Mesendoderm (in vitro differentiated cells): Measurements from ENCODE around the gene MYL7.

Experiments
- DNase-seq: peaks from one replicate; pipeline ENCODE4 v3.0.0; 2013
- H2AK5ac ChIP-seq: 2 replicates; pipeline ENCODE4 v1.6.1; 2013; ENCODE audit warnings: low read length, inconsistent platforms
- H2BK120ac ChIP-seq: 2 replicates; pipeline ENCODE4 v1.6.1; 2013; ENCODE audit warnings: low read depth, mild to moderate bottlenecking, low read length, moderate library complexity, mixed read lengths
- H2BK15ac ChIP-seq: replicated peaks from 2 replicates; pipeline ENCODE4 v1.6.1; 2013; ENCODE audit warnings: low read depth, mild to moderate bottlenecking, moderate library complexity
- H2BK5ac ChIP-seq: 2 replicates; pipeline ENCODE4 v1.6.1; 2013; ENCODE audit warnings: low read length, inconsistent platforms
- H3K18ac ChIP-seq: 2 replicates; pipeline ENCODE4 v1.6.1; 2013; ENCODE audit warnings: mild to moderate bottlenecking, low read length, mixed read lengths
- H3K23ac ChIP-seq: one replicate; pipeline ENCODE4 v1.6.1; 2013; ENCODE audit warnings: low read length
- H3K27ac ChIP-seq: 2 replicates; pipeline ENCODE4 v1.5.1; 2013; ENCODE audit warnings: low read depth, mild to moderate bottlenecking, inconsistent platforms, low read length, moderate library complexity
- H3K27me3 ChIP-seq: 2 replicates; pipeline ENCODE4 v1.6.1; 2013; ENCODE audit warnings: low read length, control low read depth, mild to moderate bottlenecking, inconsistent platforms; ENCODE audit not compliant: insufficient read depth, poor library complexity
- H3K36me3 ChIP-seq: 2 replicates; pipeline ENCODE4 v1.6.1; 2013; ENCODE audit warnings: low read length, inconsistent platforms; ENCODE audit not compliant: control insufficient read depth, insufficient read depth
- H3K4ac ChIP-seq: one replicate; pipeline ENCODE4 v1.6.1; 2013; ENCODE audit warnings: low read depth, mild to moderate bottlenecking, low read length, moderate library complexity
- H3K4me1 ChIP-seq: 2 replicates; pipeline ENCODE4 v1.6.1; 2013; ENCODE audit warnings: low read depth, low read length, inconsistent platforms; ENCODE audit not compliant: control insufficient read depth
- H3K4me2 ChIP-seq: 2 replicates; pipeline ENCODE4 v1.6.1; 2013; ENCODE audit warnings: low read length
- H3K4me3 ChIP-seq: 2 replicates; pipeline ENCODE4 v1.5.1; 2013; ENCODE audit warnings: mild to moderate bottlenecking, low read length
- H3K56ac ChIP-seq: one replicate; pipeline ENCODE4 v1.6.1; 2013; ENCODE audit warnings: low read length
- H3K79me1 ChIP-seq: 2 replicates; pipeline ENCODE4 v1.6.1; 2013; ENCODE audit warnings: low read length, inconsistent platforms
- H3K79me2 ChIP-seq: 2 replicates; pipeline ENCODE4 v1.6.1; 2013; ENCODE audit warnings: mild to moderate bottlenecking, low read length; ENCODE audit not compliant: control insufficient read depth, insufficient read depth
- H3K9ac ChIP-seq: 2 replicates; pipeline ENCODE4 v1.6.1; 2013; ENCODE audit warnings: low read length, inconsistent platforms
- H4K5ac ChIP-seq: one replicate; pipeline ENCODE4 v1.6.1; 2013; ENCODE audit warnings: low read length
- H4K8ac ChIP-seq: one replicate; pipeline ENCODE4 v1.6.1; 2013; ENCODE audit warnings: low read depth, mild to moderate bottlenecking, control low read depth, low read length, moderate library complexity
- WGBS: extraction: QIAGEN DNeasy Blood & Tissue Kit; methylation state at CpG from one replicate; pipeline ENCODE4 v1.1.7; 2013; ENCODE audit warnings: low lambda C conversion rate, missing lambda C conversion rate; ENCODE audit not compliant: insufficient coverage; ENCODE audit errors: extremely low coverage; 5-methylcytosine and 5-hydroxymethylcytosine counted together

MYL7 gene

DNA sequence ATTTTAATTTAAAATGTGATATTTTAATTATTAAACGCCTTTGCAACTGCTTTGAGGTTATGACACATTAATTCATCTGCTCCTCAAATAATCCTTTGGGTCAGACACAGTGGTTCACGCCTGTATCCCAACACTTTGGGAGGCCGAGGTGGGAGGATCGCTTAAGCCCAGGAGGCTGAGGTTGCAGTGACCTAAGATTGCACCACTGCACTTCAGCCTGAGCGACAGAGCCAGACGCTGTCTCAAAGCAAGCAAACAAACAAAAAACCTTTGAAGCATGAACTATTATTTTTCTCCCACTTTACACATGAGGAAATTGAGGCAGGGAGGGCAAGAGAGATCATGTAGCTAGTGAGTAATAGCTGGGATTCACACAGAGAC, 16.3 kb downstream of the MYL7 start:
- Histone ChIP-seq H3K4ac (no peak overlapping the region), H3K36me3 (peaks cover 2% of the 10 kb centered on the region), H2BK5ac (no peak overlapping the region), H3K27me3 (no peaks in the 10 kb centered on the region), H3K4me1 (no peaks in the 10 kb centered on the region), H3K18ac (no peak overlapping the region), H3K4me2 (no peak overlapping the region), H3K4me3 (no peak overlapping the region), H2BK120ac (no peak overlapping the region), H3K79me1 (peaks cover 13% of the 10 kb centered on the region), H3K56ac (no peak overlapping the region), H4K8ac (no peak overlapping the region), H2AK5ac (no peak overlapping the region), H3K9ac (no peak overlapping the region), H2BK15ac (no peak overlapping the region), H4K5ac (no peak overlapping the region), H3K79me2 (peaks cover 14% of the 10 kb centered on the region), H3K23ac (no peak overlapping the region), H3K27ac (no peak overlapping the region)
- no peak for DNase-seq
- WGBS = no CpG with 5 or more reads among the region's 6 CpGs

DNA sequence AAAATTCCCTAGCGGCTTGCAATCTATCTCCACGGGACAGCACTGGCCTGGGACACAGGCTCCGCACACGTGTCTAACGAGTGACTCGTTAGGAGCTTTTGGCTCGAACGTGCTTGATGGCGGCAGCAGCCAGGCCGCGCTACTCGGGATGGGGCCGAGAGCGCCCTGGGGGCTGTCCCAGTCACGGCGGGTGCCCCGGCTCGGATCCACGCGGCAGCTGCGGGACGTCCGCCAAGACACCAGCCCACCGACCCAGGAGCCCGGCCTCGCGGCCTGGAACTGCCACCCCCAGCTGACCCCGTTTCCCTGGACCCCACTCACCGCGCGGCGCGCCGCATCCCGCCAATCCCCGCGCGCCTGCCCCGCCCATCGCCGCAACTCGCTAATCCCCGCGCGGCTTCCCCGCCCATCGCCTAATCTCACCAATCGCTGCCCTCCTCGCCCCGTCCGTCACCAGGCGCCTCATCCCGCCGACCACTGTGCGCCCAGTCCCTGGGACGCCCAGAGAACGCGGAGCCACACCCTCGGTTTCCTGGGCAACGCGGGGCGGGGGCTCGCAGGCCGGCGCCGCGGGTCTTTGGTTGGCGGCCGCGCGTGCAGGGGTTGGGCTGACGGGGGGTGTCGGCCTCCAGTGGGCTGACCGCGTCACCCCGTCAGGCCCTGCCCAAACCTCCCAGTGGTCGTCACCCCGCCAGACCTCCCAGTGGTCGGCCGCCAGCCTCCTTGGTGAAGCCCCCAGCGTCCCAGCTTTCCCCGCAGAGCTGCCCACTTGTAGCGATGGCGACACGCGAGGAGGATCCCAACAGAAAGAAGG, 17.7 kb downstream of the MYL7 start, which contains the start of gene POLD2:
TSS of gene POLD2 (minus strand) at position 359 of the 814 bp plus-strand sequence. CDS start 1,495 bp downstream, outside the sequence.
- H3K4me2 ChIP-seq = peak within 1 kb of the TSS; percentile 96
- H3K4ac ChIP-seq = no peak within 1 kb of the TSS
- peaks cover 20% of the 10 kb centered on the region for H3K79me2 ChIP-seq
- peak within 1 kb of the TSS; percentile 33 for H3K27ac ChIP-seq
- H3K79me1 ChIP-seq = peaks cover 21% of the 10 kb centered on the region
- peaks cover 2% of the 10 kb centered on the region for H3K36me3 ChIP-seq
- no peaks in the 10 kb centered on the region for H3K27me3 ChIP-seq
- H2BK5ac ChIP-seq = no peak within 1 kb of the TSS
- H2AK5ac ChIP-seq = peak within 1 kb of the TSS; percentile 6
- peak within 1 kb of the TSS; percentile 84 for H3K4me3 ChIP-seq
- no peak within 1 kb of the TSS for H2BK15ac ChIP-seq
- no peak within 1 kb of the TSS for H4K5ac ChIP-seq
- H2BK120ac ChIP-seq = no peak within 1 kb of the TSS
- H3K9ac ChIP-seq = peak within 1 kb of the TSS; percentile 89
- H3K23ac ChIP-seq = no peak within 1 kb of the TSS
- peak within 1 kb of the TSS; percentile 15 for H3K18ac ChIP-seq
- no peaks in the 10 kb centered on the region for H3K4me1 ChIP-seq
- DNase-seq = peak; percentile 98
- no peak within 1 kb of the TSS for H4K8ac ChIP-seq
- WGBS = no CpG with 5 or more reads among the region's 86 CpGs
- H3K56ac ChIP-seq = peak within 1 kb of the TSS; percentile 97

GRCh38 chr7:44122529-44122928, 18.6 kb downstream of the MYL7 start:
- H3K18ac ChIP-seq = no peak overlapping the region
- H2AK5ac ChIP-seq = peak overlapping the region; percentile 6
- no CpG with 5 or more reads among the region's 1 CpG for WGBS
- no peak overlapping the region for H3K4ac ChIP-seq
- no peak for DNase-seq
- peak overlapping the region; percentile 97 for H3K56ac ChIP-seq
- no peak overlapping the region for H2BK15ac ChIP-seq
- no peaks in the 10 kb centered on the region for H3K27me3 ChIP-seq
- no peak overlapping the region for H3K27ac ChIP-seq
- H4K8ac ChIP-seq = no peak overlapping the region
- H3K4me2 ChIP-seq = peak overlapping the region; percentile 64
- H4K5ac ChIP-seq = no peak overlapping the region
- peak overlapping the region; percentile 84 for H3K4me3 ChIP-seq
- H2BK120ac ChIP-seq = no peak overlapping the region
- no peak overlapping the region for H2BK5ac ChIP-seq
- peaks cover 20% of the 10 kb centered on the region for H3K79me2 ChIP-seq
- H3K23ac ChIP-seq = no peak overlapping the region
- no peaks in the 10 kb centered on the region for H3K4me1 ChIP-seq
- H3K36me3 ChIP-seq = peaks cover 2% of the 10 kb centered on the region
- H3K79me1 ChIP-seq = peaks cover 24% of the 10 kb centered on the region
- H3K9ac ChIP-seq = peak overlapping the region; percentile 77

GRCh38 chr7:44121761-44122420, 19.2 kb downstream of the MYL7 start:
- Histone ChIP-seq H3K4me3 (no peak overlapping the region), H3K18ac (no peak overlapping the region), H3K27me3 (no peaks in the 10 kb centered on the region), H3K4ac (no peak overlapping the region), H4K5ac (no peak overlapping the region), H3K56ac (no peak overlapping the region), H3K79me1 (peaks cover 24% of the 10 kb centered on the region), H3K4me1 (no peaks in the 10 kb centered on the region), H3K27ac (no peak overlapping the region), H2BK15ac (no peak overlapping the region), H3K9ac (peak overlapping the region; percentile 6), H2AK5ac (no peak overlapping the region), H4K8ac (no peak overlapping the region), H3K4me2 (no peak overlapping the region), H2BK5ac (no peak overlapping the region), H3K36me3 (peaks cover 2% of the 10 kb centered on the region), H3K23ac (no peak overlapping the region), H2BK120ac (no peak overlapping the region), H3K79me2 (peaks cover 20% of the 10 kb centered on the region)
- DNase-seq = no peak
- WGBS = no CpG with 5 or more reads among the region's 12 CpGs

- no peak overlapping the region for H3K56ac ChIP-seq
- H3K23ac ChIP-seq = no peak overlapping the region
- no peak overlapping the region for H3K4me3 ChIP-seq
- H3K79me1 ChIP-seq = peaks cover 24% of the 10 kb centered on the region
- no peak for DNase-seq
- H3K79me2 ChIP-seq = peaks cover 20% of the 10 kb centered on the region
- H4K8ac ChIP-seq = no peak overlapping the region
- no peak overlapping the region for H3K9ac ChIP-seq
- no peak overlapping the region for H3K4ac ChIP-seq
- no peak overlapping the region for H2BK15ac ChIP-seq
- H3K27ac ChIP-seq = no peak overlapping the region
- no peak overlapping the region for H2BK120ac ChIP-seq
- no peak overlapping the region for H2BK5ac ChIP-seq
- no peak overlapping the region for H2AK5ac ChIP-seq
- no CpG with 5 or more reads among the region's 6 CpGs for WGBS
- H3K36me3 ChIP-seq = peaks cover 6% of the 10 kb centered on the region
- no peaks in the 10 kb centered on the region for H3K4me1 ChIP-seq
- no peaks in the 10 kb centered on the region for H3K27me3 ChIP-seq
- no peak overlapping the region for H3K4me2 ChIP-seq
- no peak overlapping the region for H4K5ac ChIP-seq
- no peak overlapping the region for H3K18ac ChIP-seq
Measured at GRCh38 chr7:44120395-44120794, 20.7 kb downstream of the MYL7 start.
